ENCODE data around the gene SULT1A1. TPM values are rescaled to one million over a fixed set of nuclear protein-coding genes. Genes with fewer than 3 reads are reported as not detected.

Gene SULT1A1
- total and polyA plus RNA-seq, 2 of the 8 experiments (the other 6 are each of a cell fraction or from before 2014, with no cell fraction given): 2.1 to 4.0 TPM

DNA sequence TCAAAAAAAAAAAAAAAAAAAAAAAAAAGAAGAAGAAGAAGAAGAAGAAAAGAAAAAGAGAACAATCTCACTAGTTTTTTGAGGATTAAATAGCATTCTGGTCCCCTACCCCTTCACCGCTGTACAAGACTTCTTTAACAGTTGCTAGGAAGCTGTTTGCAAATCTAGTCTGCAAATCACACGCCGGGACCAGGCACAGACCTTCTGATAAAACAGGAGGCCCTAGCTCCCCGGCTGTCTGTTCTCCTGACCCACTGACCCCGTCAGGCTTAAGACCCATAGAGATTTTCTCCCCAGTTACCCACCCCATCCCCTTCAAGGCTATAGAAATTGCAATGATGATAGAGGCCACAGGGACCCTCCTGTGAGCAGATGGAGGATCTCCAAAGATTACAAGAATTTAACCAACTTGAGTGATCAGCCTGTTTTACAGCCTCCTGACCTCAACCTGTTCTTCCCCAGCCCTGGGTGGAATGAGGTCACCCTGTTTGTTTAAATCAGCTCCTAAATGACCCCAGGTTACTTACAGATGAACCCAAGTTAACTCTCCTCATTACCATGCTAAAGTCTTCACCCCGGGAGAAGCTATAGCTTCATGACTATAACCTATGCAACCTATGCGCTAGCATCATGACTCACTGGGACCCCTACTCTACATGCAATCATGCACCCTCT lies 11.8 kb upstream of the SULT1A1 start:
- H3K9me3 ChIP-seq (ENCODE audit: insufficient read depth in 2 of 2, low read depth in 1 of 2, low read length in 1 of 2): no peaks in the 10 kb centered on the region
- no peak overlapping the region for H2BK5ac ChIP-seq (ENCODE audit: low read depth, low read length)
- no peak overlapping the region for H4K8ac ChIP-seq (ENCODE audit: extremely low read depth, insufficient read depth, low read length)
- no peaks in the 10 kb centered on the region for H4K20me1 ChIP-seq (replicated peaks in 1 of 2; ENCODE audit: control insufficient read depth in 1 of 2, insufficient read depth in 2 of 2, low read length in 2 of 2)
- H3K23ac ChIP-seq (ENCODE audit: insufficient read length): no peak overlapping the region
- no peak overlapping the region for H2BK20ac ChIP-seq (ENCODE audit: low read length)
- H3K18ac ChIP-seq (ENCODE audit: extremely low read depth, low read length): no peak overlapping the region
- POLR2A ChIA-PET (ENCODE audit: partially characterized antibody): interaction anchor here (1.0 kb wide), 1 partner anchor 104 kb away, joined by 3 read pairs; no protein-coding TSS in a partner anchor
- no peak overlapping the region for H3K9ac ChIP-seq (replicated peaks in 1 of 4; ENCODE audit: extremely low read depth in 1 of 4, low read depth in 3 of 4, low read length in 3 of 4)
- no peak overlapping the region for H3K27ac ChIP-seq (ENCODE audit: low read depth, low read length)
- no peak overlapping the region for H2AK5ac ChIP-seq (ENCODE audit: low read depth, low read length)
- no peak overlapping the region for H2BK15ac ChIP-seq (ENCODE audit: low read length)
- H4K5ac ChIP-seq (ENCODE audit: insufficient read length, low read depth, low read length): no peak overlapping the region
- H3K4me1 ChIP-seq (replicated peaks in 1 of 4; ENCODE audit: control insufficient read depth in 3 of 4, insufficient read depth in 4 of 4, low read length in 3 of 4): peaks cover 2 to 5% (median 3%) of the 10 kb centered on the region in 4 experiments; a peak in 4 of 7 replicates
- no peaks in the 10 kb centered on the region for H3K27me3 ChIP-seq (replicated peaks in 1 of 4; ENCODE audit: control insufficient read depth in 3 of 4, extremely low read depth in 1 of 4, insufficient read depth in 3 of 4, low read length in 3 of 4)
- FAIRE-seq: no peak
- H3K36me3 ChIP-seq (ENCODE audit: control insufficient read depth in 2 of 4, insufficient read depth in 4 of 4, low read length in 3 of 4): no peaks in the 10 kb centered on the region
- CTCF ChIA-PET (ENCODE audit: partially characterized antibody): interaction anchor here (0.6 kb wide), 1 partner anchor 1332 kb away, joined by 3 read pairs; no protein-coding TSS in a partner anchor
- no peaks in the 10 kb centered on the region for H3K79me2 ChIP-seq (ENCODE audit: control insufficient read depth in 1 of 2, insufficient read depth in 2 of 2, low read length in 2 of 2)
- H4K91ac ChIP-seq (replicated peaks; ENCODE audit: insufficient read length, low read length): no peak overlapping the region
- H3K4me2 ChIP-seq (ENCODE audit: insufficient read depth in 1 of 2, low read depth in 2 of 2, low read length in 2 of 2): no peak overlapping the region
- no peak overlapping the region for H3K4ac ChIP-seq (replicated peaks; ENCODE audit: insufficient read length, low read depth, low read length)
- H3K4me3 ChIP-seq (ENCODE audit: extremely low read depth in 1 of 4, insufficient read depth in 2 of 4, low read depth in 3 of 4, low read length in 4 of 4): no peak overlapping the region
- H3K79me1 ChIP-seq (ENCODE audit: low read depth, low read length): no peaks in the 10 kb centered on the region
- no peak overlapping the region for H2BK120ac ChIP-seq (replicated peaks; ENCODE audit: low read depth, low read length)
- H3K23me2 ChIP-seq (ENCODE audit: low read depth, low read length): no peaks in the 10 kb centered on the region
- no peak overlapping the region for H3K14ac ChIP-seq (ENCODE audit: insufficient read length)
- no peak for DNase-seq (ENCODE audit: low read depth in 1 of 2, low spot score in 2 of 2)
- 90% methylated on average over 7 of the region's 7 CpGs; no CpG with 5 or more reads in 1 of the 2 experiments for WGBS, 2 experiments (ENCODE audit: extremely low coverage in 1 of 2, insufficient coverage in 1 of 2, insufficient read length in 1 of 2, insufficient replicate concordance in 2 of 2, low coverage in 1 of 2, low lambda C conversion rate in 2 of 2, missing lambda C conversion rate in 1 of 2)
- H3K56ac ChIP-seq (replicated peaks; ENCODE audit: insufficient read length, low read depth, low read length): no peak overlapping the region
- no peak for TF ChIP-seq SRF (IDR thresholded peaks at IDR 0.05; ENCODE audit: low read depth, low read length)
- no peak overlapping the region for H2AFZ ChIP-seq (ENCODE audit: low read length)
- H2BK12ac ChIP-seq (ENCODE audit: low read depth, low read length): no peak overlapping the region

Measured in H1 (cell line).